Natural killer cell (primary cell): ENCODE results near the gene CLDN5. TPM values are rescaled to one million over a fixed set of nuclear protein-coding genes. Genes with fewer than 3 reads are reported as not detected.

ENCODE experiments used
- ATAC-seq, 3 donors: fragments of 150-1000 bp in 2 of 3; fragments of 200-7000 bp in 1 of 3; cut with Tn5 transposase; 1 replicate in 1 of 3; 2 replicates in 2 of 3; pipeline ENCODE4 v1.10.0; 2021; ENCODE audit warnings: mild to moderate bottlenecking in 2 of 3, moderate library complexity in 2 of 3
- DNase-seq, 2 donors: peaks; one replicate each; pipeline versions ENCODE4 v3.0.0 to v3.0.0-alpha.2; 2013 to 2021; ENCODE audit warnings: mixed read lengths in 1 of 2
- H3K27ac ChIP-seq: one replicate; pipeline ENCODE4 v1.5.1; 2013; ENCODE audit warnings: mild to moderate bottlenecking, low read length
- H3K27me3 ChIP-seq: one replicate; pipeline ENCODE4 v1.6.1; 2013; ENCODE audit warnings: low read length; ENCODE audit not compliant: control insufficient read depth, insufficient read depth
- H3K36me3 ChIP-seq: one replicate; pipeline ENCODE4 v1.6.1; 2013; ENCODE audit warnings: low read length; ENCODE audit not compliant: control insufficient read depth, insufficient read depth
- H3K4me1 ChIP-seq: one replicate; pipeline ENCODE4 v1.6.1; 2013; ENCODE audit warnings: low read length; ENCODE audit not compliant: control insufficient read depth, insufficient read depth
- H3K4me3 ChIP-seq: one replicate; pipeline ENCODE4 v1.5.1; 2013; ENCODE audit warnings: low read length
- H3K9me3 ChIP-seq: one replicate; pipeline ENCODE4 v1.6.1; 2013; ENCODE audit warnings: low read length; ENCODE audit not compliant: control insufficient read depth, insufficient read depth
- H3K27ac Mint-ChIP-seq, 2 donors: one replicate each; pipeline ENCODE4 v1.8.0; 2022; ENCODE audit warnings: mild to moderate bottlenecking in 2 of 2, mixed read lengths in 2 of 2, moderate library complexity in 1 of 2
- H3K27me3 Mint-ChIP-seq, 2 donors: one replicate each; pipeline ENCODE4 v1.8.0; 2022; ENCODE audit warnings: low read depth in 2 of 2, mixed read lengths in 2 of 2
- H3K36me3 Mint-ChIP-seq: one replicate; pipeline ENCODE4 v1.8.0; 2022; ENCODE audit warnings: mixed read lengths
- H3K4me1 Mint-ChIP-seq, 2 donors: one replicate each; pipeline ENCODE4 v1.8.0; 2022; ENCODE audit warnings: mixed read lengths in 2 of 2
- H3K4me3 Mint-ChIP-seq: one replicate; pipeline ENCODE4 v1.8.0; 2022; ENCODE audit warnings: mild to moderate bottlenecking, moderate library complexity, mixed read lengths
- H3K9me3 Mint-ChIP-seq, 2 donors: one replicate each; pipeline ENCODE4 v1.8.0; 2022; ENCODE audit warnings: mixed read lengths in 2 of 2
- WGBS: methylation state at CpG from one replicate; pipeline ENCODE4 v1.1.7; 2013; ENCODE audit warnings: missing lambda C conversion rate; ENCODE audit not compliant: insufficient coverage; 5-methylcytosine and 5-hydroxymethylcytosine counted together
- intact Hi-C: fragments of 100-400 bp; cut with micrococcal nuclease; formaldehyde crosslinking; loops from one replicate; pipeline ENCODE4 v1.14.2; 2022
- total RNA-seq, 4 donors: library from RNA; stranded (reverse); fragments of 120-200 nt in 1 of 4; gene quantifications; one replicate each; pipeline versions ENCODE4 v1.2.3 to v1.2.4, GENCODE V29; 2013 to 2022
- TF ChIP-seq, protein P1 (sequence below): fragments of 200-600 bp; IDR thresholded peaks from one replicate; pipeline ENCODE4 v1.8.0; 2022; ENCODE audit warnings: antibody characterized with exemption

The CLDN5 gene
- total RNA-seq, 3 donors from 2014 or later (not counting 1 experiment from before 2014, with no cell fraction given): 1.3 to 1.7 TPM; not detected in 1

GRCh38 chr22:19501897-19502447 is 22.2 kb downstream of the CLDN5 start:
- intact Hi-C loops: no loop called here
- H3K36me3 Mint-ChIP-seq: no peaks in the 10 kb centered on the region
- DNase-seq (no peak), ATAC-seq (no peak)
- no peaks in the 10 kb centered on the region for H3K36me3 ChIP-seq
- H3K4me1 ChIP-seq: peaks cover 19% of the 10 kb centered on the region
- H3K27ac Mint-ChIP-seq: no peak overlapping the region
- TF ChIP-seq, protein P1, sequence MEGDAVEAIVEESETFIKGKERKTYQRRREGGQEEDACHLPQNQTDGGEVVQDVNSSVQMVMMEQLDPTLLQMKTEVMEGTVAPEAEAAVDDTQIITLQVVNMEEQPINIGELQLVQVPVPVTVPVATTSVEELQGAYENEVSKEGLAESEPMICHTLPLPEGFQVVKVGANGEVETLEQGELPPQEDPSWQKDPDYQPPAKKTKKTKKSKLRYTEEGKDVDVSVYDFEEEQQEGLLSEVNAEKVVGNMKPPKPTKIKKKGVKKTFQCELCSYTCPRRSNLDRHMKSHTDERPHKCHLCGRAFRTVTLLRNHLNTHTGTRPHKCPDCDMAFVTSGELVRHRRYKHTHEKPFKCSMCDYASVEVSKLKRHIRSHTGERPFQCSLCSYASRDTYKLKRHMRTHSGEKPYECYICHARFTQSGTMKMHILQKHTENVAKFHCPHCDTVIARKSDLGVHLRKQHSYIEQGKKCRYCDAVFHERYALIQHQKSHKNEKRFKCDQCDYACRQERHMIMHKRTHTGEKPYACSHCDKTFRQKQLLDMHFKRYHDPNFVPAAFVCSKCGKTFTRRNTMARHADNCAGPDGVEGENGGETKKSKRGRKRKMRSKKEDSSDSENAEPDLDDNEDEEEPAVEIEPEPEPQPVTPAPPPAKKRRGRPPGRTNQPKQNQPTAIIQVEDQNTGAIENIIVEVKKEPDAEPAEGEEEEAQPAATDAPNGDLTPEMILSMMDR: no peak
- WGBS: no CpG with 5 or more reads among the region's 3 CpGs
- no peaks in the 10 kb centered on the region for H3K27me3 ChIP-seq
- no peaks in the 10 kb centered on the region for H3K9me3 ChIP-seq
- H3K27ac ChIP-seq: no peak overlapping the region
- no peak overlapping the region for H3K4me3 Mint-ChIP-seq
- H3K4me3 ChIP-seq: no peak overlapping the region
- no peaks in the 10 kb centered on the region for H3K27me3 Mint-ChIP-seq
- H3K9me3 Mint-ChIP-seq: no peaks in the 10 kb centered on the region
- H3K4me1 Mint-ChIP-seq: peaks cover 11 to 12% of the 10 kb centered on the region in 2 donors

DNA sequence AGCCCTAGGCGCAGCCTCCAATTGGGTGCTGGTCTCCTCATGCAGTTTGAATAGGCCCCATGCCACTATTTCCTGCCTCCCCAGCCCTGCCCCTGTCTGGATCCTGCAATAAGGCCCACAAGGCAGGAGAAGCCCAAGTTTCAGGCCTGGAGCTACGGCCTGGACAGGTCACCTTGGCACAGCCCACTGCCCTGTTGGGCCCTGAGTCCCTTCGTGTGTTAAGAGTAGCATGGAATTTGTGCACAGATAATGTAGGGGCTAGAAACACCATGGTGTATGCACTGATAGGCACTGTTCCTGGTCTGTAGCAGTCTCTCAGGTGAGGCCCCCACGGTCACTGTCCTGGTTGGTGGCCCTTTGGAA is 24.3 kb downstream of the CLDN5 start:
- Histone ChIP-seq H3K9me3 (no peaks in the 10 kb centered on the region), H3K4me3 (no peak overlapping the region), H3K27me3 (no peaks in the 10 kb centered on the region), H3K4me1 (peaks cover 3% of the 10 kb centered on the region), H3K27ac (no peak overlapping the region), H3K36me3 (no peaks in the 10 kb centered on the region)
- intact Hi-C loops: no loop called here
- DNase-seq (no peak), ATAC-seq (no peak)
- Mint-ChIP-seq H3K27me3 (no peaks in the 10 kb centered on the region), H3K4me3 (no peak overlapping the region), H3K4me1 (peaks cover 0 to under 1% of the 10 kb centered on the region in 2 donors), H3K27ac (no peak overlapping the region), H3K9me3 (no peaks in the 10 kb centered on the region), H3K36me3 (no peaks in the 10 kb centered on the region)
- 98% methylated on average over 4 of the region's 4 CpGs for WGBS
- TF ChIP-seq, protein P1: no peak

GRCh38 chr22:19499236-19499879 is 24.9 kb downstream of the CLDN5 start:
- no peak for DNase-seq
- WGBS: 97% methylated on average over 7 of the region's 7 CpGs
- Histone ChIP-seq H3K27ac (no peak overlapping the region), H3K27me3 (no peaks in the 10 kb centered on the region), H3K4me1 (no peaks in the 10 kb centered on the region), H3K36me3 (no peaks in the 10 kb centered on the region), H3K4me3 (no peak overlapping the region), H3K9me3 (no peaks in the 10 kb centered on the region)
- Mint-ChIP-seq H3K27ac (no peak overlapping the region), H3K4me3 (no peak overlapping the region), H3K36me3 (no peaks in the 10 kb centered on the region), H3K27me3 (no peaks in the 10 kb centered on the region), H3K9me3 (no peaks in the 10 kb centered on the region), H3K4me1 (no peaks in the 10 kb centered on the region)
- no peak for ATAC-seq
- TF ChIP-seq, protein P1: no peak
- intact Hi-C loops: no loop called here

DNA sequence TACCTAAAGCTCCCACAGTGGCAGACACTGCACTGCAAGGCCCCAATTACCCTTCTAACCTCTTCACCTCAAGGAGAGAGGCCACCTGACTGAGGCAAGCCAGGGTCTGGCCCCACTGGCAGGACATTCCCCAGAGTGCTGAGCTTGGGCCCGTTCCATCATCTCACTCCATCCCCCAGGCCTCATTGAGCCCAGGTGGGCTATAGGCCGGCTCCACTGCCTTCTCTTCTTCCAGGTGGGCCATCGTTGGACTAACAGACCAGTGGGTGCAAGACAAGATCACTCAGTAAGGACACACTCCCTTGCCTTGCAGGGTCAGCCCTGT is 25.4 kb downstream of the CLDN5 start:
- H3K4me3 ChIP-seq: no peak overlapping the region
- H3K27me3 ChIP-seq: no peaks in the 10 kb centered on the region
- Mint-ChIP-seq H3K9me3 (no peaks in the 10 kb centered on the region), H3K27me3 (no peaks in the 10 kb centered on the region), H3K27ac (no peak overlapping the region), H3K4me1 (no peaks in the 10 kb centered on the region), H3K4me3 (no peak overlapping the region), H3K36me3 (no peaks in the 10 kb centered on the region)
- intact Hi-C loops: no loop called here
- H3K36me3 ChIP-seq: no peaks in the 10 kb centered on the region
- TF ChIP-seq, protein P1: no peak
- 98% methylated on average over 3 of the region's 3 CpGs for WGBS
- DNase-seq (no peak), ATAC-seq (peak in 1 of 3 donors; percentile 16)
- no peaks in the 10 kb centered on the region for H3K9me3 ChIP-seq
- no peaks in the 10 kb centered on the region for H3K4me1 ChIP-seq
- no peak overlapping the region for H3K27ac ChIP-seq
